Heart right ventricle (tissue), 16 donors: ENCODE results near the gene CRYBB1. TPM values are rescaled to one million over a fixed set of nuclear protein-coding genes. Genes with fewer than 3 reads are reported as not detected.

Experiments
- ATAC-seq, 8 donors: fragments of 200-7000 bp; cut with Tn5 transposase; one replicate each; pipeline ENCODE4 v1.9.1; 2020; ENCODE audit warnings: mild to moderate bottlenecking in 8 of 8, moderate library complexity in 8 of 8, moderate number of reproducible peaks in 1 of 8
- DNase-seq, 2 donors: peaks; one replicate each; pipeline ENCODE4 v3.0.0-alpha.2; 2020
- H3K27ac ChIP-seq, 10 donors: fragments of 200-600 bp; sonication (generic) in 2 of 10; one replicate each; pipeline versions ENCODE4 v1.5.0 to v1.8.0; 2020 to 2022; ENCODE audit warnings: mild to moderate bottlenecking in 3 of 10
- H3K27me3 ChIP-seq, 7 donors: fragments of 200-600 bp; one replicate each; pipeline ENCODE4 v1.8.0; 2021 to 2022; ENCODE audit warnings: mild to moderate bottlenecking in 2 of 7
- H3K36me3 ChIP-seq, 9 donors: fragments of 200-600 bp; sonication (generic) in 1 of 9; one replicate each; pipeline versions ENCODE4 v1.5.0 to v1.8.0; 2020 to 2022; ENCODE audit warnings: mild to moderate bottlenecking in 2 of 9
- H3K4me1 ChIP-seq, 9 donors: fragments of 200-600 bp; sonication (generic) in 1 of 9; one replicate each; pipeline versions ENCODE4 v1.5.0 to v1.8.0; 2020 to 2022; ENCODE audit warnings: mild to moderate bottlenecking in 4 of 9
- H3K4me3 ChIP-seq, 10 donors: fragments of 200-600 bp; sonication (generic) in 2 of 10; one replicate each; pipeline versions ENCODE4 v1.5.0 to v1.8.0; 2020 to 2022; ENCODE audit warnings: mild to moderate bottlenecking in 7 of 10, moderate library complexity in 2 of 10
- H3K9me3 ChIP-seq, 11 donors: fragments of 200-600 bp in 10 of 11; sonication (generic) in 2 of 11; one replicate each; pipeline versions ENCODE4 v1.5.0 to v1.8.0; 2013 to 2022; ENCODE audit warnings: mild to moderate bottlenecking in 2 of 11, control low read depth in 1 of 11, moderate library complexity in 1 of 11
- CTCF ChIP-seq, 9 donors: fragments of 200-600 bp; sonication (generic) in 2 of 9; IDR thresholded peaks; one replicate each; pipeline versions ENCODE4 v1.5.0 to v1.8.0; 2021 to 2022; ENCODE audit warnings: antibody characterized with exemption in 9 of 9, mild to moderate bottlenecking in 5 of 9, moderate library complexity in 1 of 9
- whole genome bisulfite sequencing, 2 donors: extraction: QIAGEN DNeasy Blood & Tissue Kit; methylation state at CpG; one replicate each; pipeline ENCODE4 v1.1.7; 2013; ENCODE audit warnings: inconsistent platforms in 1 of 2; 5-methylcytosine and 5-hydroxymethylcytosine counted together
- intact Hi-C, 10 donors: fragments of 100-400 bp; cut with DNase I; formaldehyde crosslinking; loops; one replicate each; pipeline versions ENCODE4 v1.11.1 to v1.14.2; 2022
- polyA plus RNA-seq, 2 donors: library from polyadenylated mRNA; stranded (reverse); fragments of 200-250 nt; gene quantifications; one replicate each; pipeline ENCODE4 v1.2.3, GENCODE V29; 2013
- total RNA-seq, 10 donors: library from RNA; stranded (reverse); fragmentation: NEBNext Ultra II Directional in 3 of 10; extraction: Animal tissue kit (Norgen Biotek cat#: 25700) in 3 of 10; gene quantifications; one replicate each; pipeline versions ENCODE4 v1.2.1 to v1.2.4, GENCODE V29; 2021 to 2023
- donor health status: Arrhythmogenic right ventricular cardiomyopathy.
- donor health status: ischemic (EF 13 %, LVEDD 7.1; RV severe dilation, severe dysfunction).
- donor health status: healthy with polysubstance abuse.
- donor health status: DM: no; HTN: yes; CAD: no.
- donor health status: DM: no; HTN: no; CAD: no.
- donor health status: ischemic (EF 25% LVEDD 6.9; RV normal size, moderate dysfunction).
- donor health status: ischemic (EF 25% LVEDD 5.7; RV mildly dilated, moderate dysfunction).
- donor health status: healthy.
- donor health status: DM: yes; HTN: yes; CAD: no.
- donor health status: Ischemic cardiomyopathy.
- donor health status: ischemic (EF 35%, LVEDD 5.7; RV mildly dilated, moderate dysfunction).
- donor health status: nonischemic (EF 11% LVEDD 7.7; RV severe dilation, severe dysfunction).
- donor health status: DM: yes; HTN: yes; CAD: no.
- donor health status: PGD.
- donor health status: ischemic (EF 29% LVEDD 5.4; RV normal size, mild dysfunction).
- donor health status: nonischemic (EF 23%, LVEDD 6.1; RV moderate dilation, normal function).

CRYBB1 gene
- total and polyA plus RNA-seq, 12 donors = 0.24 to 2.5 (median 0.56) TPM; not detected in 3

- no peak overlapping the region for H3K4me3 ChIP-seq
- no peak for DNase-seq
- H3K4me1 ChIP-seq = peaks cover 0 to 42% (median 10%) of the 10 kb centered on the region in 9 donors
- no peak for TF ChIP-seq CTCF (IDR thresholded peaks at IDR 0.05)
- no peaks in the 10 kb centered on the region for H3K36me3 ChIP-seq
- H3K9me3 ChIP-seq = no peaks in the 10 kb centered on the region
- intact Hi-C loops = no loop called here
- peaks cover 0 to 30% (median 12%) of the 10 kb centered on the region in 7 donors for H3K27me3 ChIP-seq
- H3K27ac ChIP-seq = peak overlapping the region in 1 of 10 donors; percentile 70
- no peak for ATAC-seq
- WGBS, 2 donors = 87 to 93% methylated on average over 8 of the region's 8 CpGs
Observed at GRCh38 chr22:26618455-26618854, 628 bp upstream of the CRYBB1 start.

GRCh38 chr22:26616650-26617049 lies 1.2 kb downstream of the CRYBB1 start:
- Histone ChIP-seq H3K27ac (no peak overlapping the region), H3K4me3 (no peak overlapping the region), H3K4me1 (peaks cover 0 to 42% (median 10%) of the 10 kb centered on the region in 9 donors), H3K9me3 (no peaks in the 10 kb centered on the region), H3K36me3 (no peaks in the 10 kb centered on the region), H3K27me3 (peaks cover 0 to 37% (median 12%) of the 10 kb centered on the region in 7 donors)
- no peak for TF ChIP-seq CTCF (IDR thresholded peaks at IDR 0.05)
- no peak for ATAC-seq
- no peak for DNase-seq
- intact Hi-C loops = no loop called here
- WGBS, 2 donors = 64 to 65% methylated on average over 2 of the region's 2 CpGs

GRCh38 chr22:26615830-26616435 lies 1.9 kb downstream of the CRYBB1 start:
- Histone ChIP-seq H3K27ac (no peak overlapping the region), H3K4me3 (no peak overlapping the region), H3K27me3 (peaks cover 0 to 37% (median 12%) of the 10 kb centered on the region in 7 donors), H3K4me1 (peaks cover 0 to 42% (median 10%) of the 10 kb centered on the region in 9 donors), H3K9me3 (no peaks in the 10 kb centered on the region), H3K36me3 (no peaks in the 10 kb centered on the region)
- TF ChIP-seq CTCF (IDR thresholded peaks at IDR 0.05) = no peak
- 64 to 69% methylated on average over 11 of the region's 11 CpGs for WGBS, 2 donors
- DNase-seq = no peak
- ATAC-seq = no peak
- intact Hi-C loops = no loop called here

GRCh38 chr22:26615149-26615548 lies 2.7 kb downstream of the CRYBB1 start:
- Histone ChIP-seq H3K4me1 (peaks cover 0 to 43% (median 10%) of the 10 kb centered on the region in 9 donors), H3K27me3 (peaks cover 0 to 37% (median 12%) of the 10 kb centered on the region in 7 donors), H3K36me3 (no peaks in the 10 kb centered on the region), H3K9me3 (no peaks in the 10 kb centered on the region), H3K4me3 (no peak overlapping the region), H3K27ac (no peak overlapping the region)
- TF ChIP-seq CTCF (IDR thresholded peaks at IDR 0.05) = no peak
- ATAC-seq = no peak
- WGBS, 2 donors = 54 to 67% methylated on average over 5 of the region's 5 CpGs
- intact Hi-C loops = no loop called here
- no peak for DNase-seq
